C4-2B (cell line): ENCODE results near the gene CCNE1.

Source experiments
- ZFX ChIP-seq: fragments of 450-650 bp; IDR thresholded peaks from 2 replicates; pipeline ENCODE4 v1.6.1; 2017
- TF ChIP-seq, protein P1 (sequence below): fragments of 450-650 bp; conservative IDR thresholded peaks from 2 replicates; pipeline ENCODE4 v1.5.1; 2017; ENCODE audit warnings: mild to moderate bottlenecking

DNA sequence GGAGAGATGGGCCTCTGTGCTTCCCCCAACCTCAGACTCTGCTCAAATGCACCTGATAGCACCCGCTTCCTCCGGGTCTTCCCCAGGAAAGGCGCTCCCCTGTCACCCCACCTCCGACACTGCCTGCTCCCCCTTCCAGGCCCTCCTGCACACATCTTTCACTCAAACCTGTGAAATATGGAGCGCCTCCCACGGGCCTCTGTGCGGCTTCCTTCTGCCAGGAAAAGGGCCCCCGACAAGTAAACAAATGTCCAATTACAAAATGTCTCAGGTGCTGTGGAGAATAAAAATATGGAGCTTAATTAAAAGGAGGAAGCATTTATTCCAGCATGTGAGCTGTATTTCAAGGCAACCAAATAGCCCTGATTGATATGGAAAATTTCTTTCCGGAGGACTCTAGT lies 15.6 kb upstream of the CCNE1 start:
- TF ChIP-seq, protein P1, sequence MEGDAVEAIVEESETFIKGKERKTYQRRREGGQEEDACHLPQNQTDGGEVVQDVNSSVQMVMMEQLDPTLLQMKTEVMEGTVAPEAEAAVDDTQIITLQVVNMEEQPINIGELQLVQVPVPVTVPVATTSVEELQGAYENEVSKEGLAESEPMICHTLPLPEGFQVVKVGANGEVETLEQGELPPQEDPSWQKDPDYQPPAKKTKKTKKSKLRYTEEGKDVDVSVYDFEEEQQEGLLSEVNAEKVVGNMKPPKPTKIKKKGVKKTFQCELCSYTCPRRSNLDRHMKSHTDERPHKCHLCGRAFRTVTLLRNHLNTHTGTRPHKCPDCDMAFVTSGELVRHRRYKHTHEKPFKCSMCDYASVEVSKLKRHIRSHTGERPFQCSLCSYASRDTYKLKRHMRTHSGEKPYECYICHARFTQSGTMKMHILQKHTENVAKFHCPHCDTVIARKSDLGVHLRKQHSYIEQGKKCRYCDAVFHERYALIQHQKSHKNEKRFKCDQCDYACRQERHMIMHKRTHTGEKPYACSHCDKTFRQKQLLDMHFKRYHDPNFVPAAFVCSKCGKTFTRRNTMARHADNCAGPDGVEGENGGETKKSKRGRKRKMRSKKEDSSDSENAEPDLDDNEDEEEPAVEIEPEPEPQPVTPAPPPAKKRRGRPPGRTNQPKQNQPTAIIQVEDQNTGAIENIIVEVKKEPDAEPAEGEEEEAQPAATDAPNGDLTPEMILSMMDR = no peak
- no peak for TF ChIP-seq ZFX
